ENCODE measurements around the gene EHBP1L1.

Gene EHBP1L1

DNA sequence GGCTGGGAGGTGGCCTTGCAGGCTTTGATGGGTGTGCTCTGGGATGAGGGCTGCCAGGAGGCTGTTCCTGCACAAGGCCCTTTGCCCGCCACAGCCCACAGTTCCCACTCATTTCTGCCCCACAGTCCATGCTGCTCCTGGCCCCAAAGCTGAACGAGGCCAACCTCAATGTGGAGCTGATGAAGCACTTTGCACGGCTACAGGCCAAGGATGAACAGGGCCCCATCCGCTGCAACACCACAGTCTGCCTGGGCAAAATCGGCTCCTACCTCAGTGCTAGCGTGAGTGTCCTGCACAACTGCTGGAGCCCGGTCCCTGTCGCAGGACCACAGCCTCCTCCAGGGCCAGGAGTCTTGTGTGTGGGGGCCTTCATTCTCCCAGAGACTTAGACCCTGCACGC lies 40.8 kb upstream of the EHBP1L1 start:
- DNase-seq (ENCODE audit: low spot score) = no peak
- TF ChIP-seq, protein P1, sequence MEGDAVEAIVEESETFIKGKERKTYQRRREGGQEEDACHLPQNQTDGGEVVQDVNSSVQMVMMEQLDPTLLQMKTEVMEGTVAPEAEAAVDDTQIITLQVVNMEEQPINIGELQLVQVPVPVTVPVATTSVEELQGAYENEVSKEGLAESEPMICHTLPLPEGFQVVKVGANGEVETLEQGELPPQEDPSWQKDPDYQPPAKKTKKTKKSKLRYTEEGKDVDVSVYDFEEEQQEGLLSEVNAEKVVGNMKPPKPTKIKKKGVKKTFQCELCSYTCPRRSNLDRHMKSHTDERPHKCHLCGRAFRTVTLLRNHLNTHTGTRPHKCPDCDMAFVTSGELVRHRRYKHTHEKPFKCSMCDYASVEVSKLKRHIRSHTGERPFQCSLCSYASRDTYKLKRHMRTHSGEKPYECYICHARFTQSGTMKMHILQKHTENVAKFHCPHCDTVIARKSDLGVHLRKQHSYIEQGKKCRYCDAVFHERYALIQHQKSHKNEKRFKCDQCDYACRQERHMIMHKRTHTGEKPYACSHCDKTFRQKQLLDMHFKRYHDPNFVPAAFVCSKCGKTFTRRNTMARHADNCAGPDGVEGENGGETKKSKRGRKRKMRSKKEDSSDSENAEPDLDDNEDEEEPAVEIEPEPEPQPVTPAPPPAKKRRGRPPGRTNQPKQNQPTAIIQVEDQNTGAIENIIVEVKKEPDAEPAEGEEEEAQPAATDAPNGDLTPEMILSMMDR (IDR thresholded peaks at IDR 0.05; ENCODE audit: borderline replicate concordance, control extremely low read depth, extremely low read depth, insufficient read depth, missing control alignments) = no peak
- in situ Hi-C loops (cut with MboI; ENCODE audit: low sequenced_read_pairs, unreplicated experiment) = no loop called here

DNA sequence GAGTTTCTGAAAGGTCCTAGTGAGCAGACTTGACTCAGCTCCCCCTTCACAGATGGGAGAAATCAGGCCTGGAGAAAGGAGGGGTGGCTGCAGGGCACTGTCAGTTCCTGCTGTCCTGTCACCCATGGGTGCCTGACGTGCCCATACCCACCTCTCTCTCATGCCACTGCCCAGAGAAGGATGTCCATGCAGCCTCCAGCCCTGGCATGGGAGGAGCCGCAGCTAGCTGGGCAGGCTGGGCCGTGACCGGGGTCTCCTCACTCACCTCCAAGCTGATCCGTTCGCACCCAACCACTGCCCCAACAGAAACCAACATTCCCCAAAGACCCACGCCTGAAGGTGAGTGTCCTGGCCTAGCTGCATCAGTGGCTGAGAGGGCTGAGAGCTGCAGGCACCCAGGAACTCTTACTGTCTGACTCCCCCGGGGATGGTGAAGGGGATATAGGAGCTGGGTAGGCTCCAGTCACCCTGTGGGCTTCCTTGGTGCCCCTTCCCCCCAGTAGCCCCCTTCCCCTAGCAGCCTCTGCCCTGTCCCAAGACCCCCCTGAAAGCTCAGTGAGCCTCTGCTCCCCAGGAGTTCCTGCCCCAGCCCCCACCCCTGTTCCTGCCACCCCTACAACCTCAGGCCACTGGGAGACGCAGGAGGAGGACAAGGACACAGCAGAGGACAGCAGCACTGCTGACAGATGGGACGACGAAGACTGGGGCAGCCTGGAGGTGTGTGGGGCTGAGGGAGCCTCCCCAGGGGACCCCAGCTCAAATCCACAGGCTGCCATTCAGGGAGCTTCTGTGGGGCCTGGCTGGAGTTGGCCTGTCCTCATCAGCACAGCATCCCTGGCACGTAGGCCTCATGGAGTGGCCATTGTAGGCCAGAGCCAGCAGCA lies 39.2 kb upstream of the EHBP1L1 start:
- DNase-seq (ENCODE audit: low spot score) = no peak
- TF ChIP-seq, protein P1 (IDR thresholded peaks at IDR 0.05; ENCODE audit: borderline replicate concordance, control extremely low read depth, extremely low read depth, insufficient read depth, missing control alignments) = no peak
- in situ Hi-C loops (cut with MboI; ENCODE audit: low sequenced_read_pairs, unreplicated experiment) = no loop called here

DNA sequence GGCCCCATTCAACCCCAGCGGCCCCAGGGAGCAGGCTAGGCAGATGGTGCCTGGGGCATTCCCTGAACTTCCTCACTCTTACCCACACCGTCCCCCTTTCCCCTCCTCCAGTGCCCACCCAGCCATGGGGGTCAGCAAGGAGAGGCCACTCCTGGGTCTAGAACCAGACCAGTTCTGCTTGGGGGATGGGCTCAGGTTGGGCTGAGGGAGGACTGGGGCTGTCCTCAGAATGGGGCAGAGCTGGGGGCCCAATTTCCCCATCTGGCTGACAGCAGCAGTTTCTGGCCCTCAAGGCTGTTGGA lies 38.6 kb upstream of the EHBP1L1 start:
- in situ Hi-C loops (cut with MboI; ENCODE audit: low sequenced_read_pairs, unreplicated experiment) = no loop called here
- no peak for DNase-seq (ENCODE audit: low spot score)
- TF ChIP-seq, protein P1 (IDR thresholded peaks at IDR 0.05; ENCODE audit: borderline replicate concordance, control extremely low read depth, extremely low read depth, insufficient read depth, missing control alignments) = no peak

DNA sequence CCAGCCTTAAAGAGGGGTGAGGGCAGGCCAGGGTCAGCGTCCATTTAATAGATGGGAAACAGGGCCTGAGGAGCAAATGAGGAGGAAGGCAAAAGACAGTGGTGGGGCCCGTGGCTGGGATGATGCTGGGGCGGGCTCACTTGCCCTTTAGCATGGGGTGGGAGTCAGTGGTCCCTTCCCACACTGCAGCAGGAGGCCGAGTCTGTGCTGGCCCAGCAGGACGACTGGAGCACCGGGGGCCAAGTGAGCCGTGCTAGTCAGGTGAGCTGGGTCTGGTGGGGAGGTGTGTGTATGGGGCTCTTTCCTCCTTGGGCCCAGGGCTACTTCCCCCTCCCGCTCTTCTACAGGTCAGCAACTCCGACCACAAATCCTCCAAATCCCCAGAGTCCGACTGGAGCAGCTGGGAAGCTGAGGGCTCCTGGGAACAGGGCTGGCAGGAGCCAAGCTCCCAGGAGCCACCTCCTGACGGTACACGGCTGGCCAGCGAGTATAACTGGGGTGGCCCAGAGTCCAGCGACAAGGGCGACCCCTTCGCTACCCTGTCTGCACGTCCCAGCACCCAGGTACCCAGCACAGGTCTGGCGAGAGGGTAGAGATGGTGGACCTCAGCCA lies 38.1 kb upstream of the EHBP1L1 start:
- in situ Hi-C loops (cut with MboI; ENCODE audit: low sequenced_read_pairs, unreplicated experiment) = no loop called here

DNA sequence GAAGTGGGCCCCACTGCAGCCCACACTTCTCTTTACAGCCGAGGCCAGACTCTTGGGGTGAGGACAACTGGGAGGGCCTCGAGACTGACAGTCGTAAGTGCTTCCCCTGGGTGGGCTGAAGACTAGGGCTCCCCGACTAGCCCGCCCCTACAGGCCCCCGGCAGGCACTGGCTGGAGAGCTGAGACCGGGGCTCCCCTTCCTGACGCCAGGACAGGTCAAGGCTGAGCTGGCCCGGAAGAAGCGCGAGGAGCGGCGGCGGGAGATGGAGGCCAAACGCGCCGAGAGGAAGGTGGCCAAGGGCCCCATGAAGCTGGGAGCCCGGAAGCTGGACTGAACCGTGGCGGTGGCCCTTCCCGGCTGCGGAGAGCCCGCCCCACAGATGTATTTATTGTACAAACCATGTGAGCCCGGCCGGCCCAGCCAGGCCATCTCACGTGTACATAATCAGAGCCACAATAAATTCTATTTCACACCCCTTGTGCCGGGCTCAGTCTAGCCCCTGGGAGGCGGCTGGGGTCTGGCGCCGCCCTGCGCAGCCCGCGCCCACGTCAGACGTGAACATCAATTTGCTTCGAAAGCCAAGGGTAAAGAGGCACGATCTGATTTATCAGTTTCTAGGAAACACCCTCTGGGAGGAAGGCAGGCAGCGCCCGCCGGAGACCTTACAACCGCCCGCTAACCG lies 37.5 kb upstream of the EHBP1L1 start:
- in situ Hi-C loops (cut with MboI; ENCODE audit: low sequenced_read_pairs, unreplicated experiment) = no loop called here
- no peak for DNase-seq (ENCODE audit: low spot score)
- TF ChIP-seq, protein P1 (IDR thresholded peaks at IDR 0.05; ENCODE audit: borderline replicate concordance, control extremely low read depth, extremely low read depth, insufficient read depth, missing control alignments) = no peak

More for the DNA sequence above, 38.1 kb upstream of the EHBP1L1 start:
- no peak for DNase-seq (ENCODE audit: low spot score)
- TF ChIP-seq, protein P1 (IDR thresholded peaks at IDR 0.05; ENCODE audit: borderline replicate concordance, control extremely low read depth, extremely low read depth, insufficient read depth, missing control alignments) = no peak

DNA sequence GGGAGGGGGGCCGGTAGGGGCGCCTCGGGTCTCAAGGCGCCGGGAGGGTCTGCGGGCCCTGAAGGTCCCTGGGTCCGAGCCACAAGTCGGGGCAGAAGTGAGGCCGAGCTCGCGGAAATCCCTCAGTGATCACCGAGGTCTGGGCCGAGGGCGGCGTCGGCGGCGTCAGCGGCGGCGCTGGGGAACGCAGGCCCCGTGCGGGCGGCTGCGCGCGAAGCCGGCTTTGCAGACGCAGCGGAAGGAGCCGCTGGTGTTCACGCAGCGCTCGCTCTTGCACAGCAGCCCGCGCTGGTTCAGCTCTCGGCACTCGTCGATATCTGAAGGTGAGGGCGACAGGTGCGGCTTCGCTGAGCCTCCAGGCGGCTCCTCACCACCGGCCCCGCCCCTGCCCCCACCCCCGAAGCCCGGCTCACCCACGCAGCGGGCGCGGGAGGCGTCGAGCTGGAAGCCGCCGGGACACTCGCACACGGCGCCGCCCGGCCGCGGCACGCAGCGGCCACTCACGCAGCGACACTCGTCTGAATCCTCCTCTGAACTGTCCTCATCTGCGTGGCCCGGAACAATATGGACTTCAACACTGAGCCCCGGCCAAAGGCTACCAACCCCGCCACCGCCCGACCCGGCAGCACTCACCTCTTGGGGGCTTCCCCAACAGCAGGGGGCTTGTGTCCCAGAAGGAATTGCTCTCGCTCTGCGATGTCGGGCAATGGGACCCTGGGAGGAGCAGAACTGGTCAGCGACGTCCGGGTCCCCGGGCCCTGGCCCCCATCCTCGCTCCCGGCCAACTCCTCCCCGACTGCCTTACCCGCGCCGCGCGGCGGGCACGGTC lies 36.7 kb upstream of the EHBP1L1 start:
- TF ChIP-seq, protein P1 (IDR thresholded peaks at IDR 0.05; ENCODE audit: borderline replicate concordance, control extremely low read depth, extremely low read depth, insufficient read depth, missing control alignments) = no peak
- no peak for DNase-seq (ENCODE audit: low spot score)
- in situ Hi-C loops (cut with MboI; ENCODE audit: low sequenced_read_pairs, unreplicated experiment) = no loop called here
